Psoas muscle (tissue), 8 donors: ENCODE measurements around the gene UBXN1. TPM values are rescaled to one million over a fixed set of nuclear protein-coding genes. Genes with fewer than 3 reads are reported as not detected.
A peak's percentile ranks its signal among the peaks of the same experiment; 100 is the strongest.
"Not testable (repeated sequence)": the region's sequence is repeated elsewhere in the genome, so short reads cannot be mapped to it uniquely, and the experiment has no call there.

Experiments
- ATAC-seq, 4 donors: fragments of 200-7000 bp; cut with Tn5 transposase; one replicate each; pipeline ENCODE4 v1.9.1; 2020; ENCODE audit warnings: moderate library complexity in 3 of 4, mild to moderate bottlenecking in 2 of 4
- DNase-seq, 2 donors: peaks; one replicate each; pipeline ENCODE4 v3.0.0-alpha.2; 2020
- H3K27ac ChIP-seq: fragments of 200-600 bp; one replicate; pipeline ENCODE4 v1.8.0; 2022
- H3K27me3 ChIP-seq, 3 donors: fragments of 200-600 bp in 1 of 3; one replicate each; pipeline versions ENCODE4 v1.6.1 to v1.8.0; 2013 to 2022; ENCODE audit warnings: low read length in 2 of 3, mild to moderate bottlenecking in 2 of 3, moderate library complexity in 1 of 3; ENCODE audit not compliant: insufficient read depth in 3 of 3
- H3K36me3 ChIP-seq, 2 donors: fragments of 200-600 bp in 1 of 2; one replicate each; pipeline versions ENCODE4 v1.6.1 to v1.8.0; 2013 to 2022; ENCODE audit warnings: low read depth in 1 of 2, mild to moderate bottlenecking in 1 of 2, moderate library complexity in 1 of 2; ENCODE audit not compliant: insufficient read depth in 1 of 2
- H3K4me1 ChIP-seq: fragments of 200-600 bp; one replicate; pipeline ENCODE4 v1.8.0; 2022
- H3K4me3 ChIP-seq: fragments of 200-600 bp; one replicate; pipeline ENCODE4 v1.8.0; 2022; ENCODE audit warnings: mild to moderate bottlenecking
- H3K9me3 ChIP-seq: fragments of 200-600 bp; one replicate; pipeline ENCODE4 v1.8.0; 2022
- WGBS, 3 donors: extraction: QIAGEN DNeasy Blood & Tissue Kit; methylation state at CpG; one replicate each; pipeline versions ENCODE4 v1.1.6 to v1.1.7; 2013; 5-methylcytosine and 5-hydroxymethylcytosine counted together
- intact Hi-C, 2 donors: fragments of 100-400 bp; cut with DNase I; formaldehyde crosslinking; loops; one replicate each; pipeline versions ENCODE4 v1.11.0 to v1.14.2; 2022
- polyA plus RNA-seq, 3 donors: library from polyadenylated mRNA; stranded (reverse); fragments of 200-250 nt; gene quantifications; one replicate each; pipeline ENCODE4 v1.2.3, GENCODE V29; 2013
- total RNA-seq, 4 donors: library from RNA; stranded (reverse); fragmentation: NEBNext Ultra II Directional in 2 of 4; extraction: Animal tissue kit (Norgen Biotek cat#: 25700) in 2 of 4; gene quantifications; one replicate each; pipeline versions ENCODE4 v1.2.1 to v1.2.4, GENCODE V29; 2021 to 2023
- TF ChIP-seq, protein P1 (sequence below): fragments of 200-600 bp; IDR thresholded peaks from one replicate; pipeline ENCODE4 v1.8.0; 2022; ENCODE audit warnings: antibody characterized with exemption
- donor health status: healthy with polysubstance abuse.
- donor health status: DM: no; HTN: no; CAD: no; lungs with moderate emphysema.
- donor health status: Bipolar disorder and iron deficiency.
- donor health status: healthy.
- donor health status: DM: yes; HTN: yes; CAD: no.
- donor health status: DM: no; HTN: no; CAD: no.
- donor health status: DM: no; HTN: no; CAD: no.
- donor health status: DM: yes; HTN: yes; CAD: no.

UBXN1 gene
- total and polyA plus RNA-seq, 7 donors, result 102 to 376 (median 204) TPM

DNA sequence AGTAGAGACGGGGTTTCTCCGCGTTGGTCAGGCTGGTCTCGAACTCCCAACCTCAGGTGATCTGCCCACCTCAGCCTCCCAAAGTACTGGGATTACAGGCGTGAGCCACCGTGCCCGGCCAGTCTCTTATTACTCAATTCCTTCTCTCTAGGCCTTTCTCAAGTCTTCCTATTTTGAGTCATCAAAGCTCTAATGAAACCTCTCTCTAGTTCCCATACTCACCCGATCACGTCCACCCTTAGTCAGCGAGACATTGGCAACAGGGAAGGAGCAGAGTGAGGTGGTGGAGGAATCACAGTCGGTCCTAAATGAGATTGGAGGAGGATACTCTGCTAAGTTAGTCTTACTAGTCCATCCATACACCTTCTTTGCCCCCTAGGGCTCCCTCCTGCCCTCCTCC is 23.4 kb upstream of the UBXN1 start:
- Histone ChIP-seq H3K4me1 (peaks cover 22% of the 10 kb centered on the region), H3K4me3 (no peak overlapping the region), H3K27ac (no peak overlapping the region), H3K9me3 (no peaks in the 10 kb centered on the region), H3K27me3 (no peaks in the 10 kb centered on the region), H3K36me3 (peaks cover 0 to 32% of the 10 kb centered on the region in 2 donors)
- WGBS, 3 donors, result 91 to 94% (median 94%) methylated on average over 8 to 11 of the region's 11 CpGs
- ATAC-seq (no peak), DNase-seq (no peak)
- TF ChIP-seq, protein P1, sequence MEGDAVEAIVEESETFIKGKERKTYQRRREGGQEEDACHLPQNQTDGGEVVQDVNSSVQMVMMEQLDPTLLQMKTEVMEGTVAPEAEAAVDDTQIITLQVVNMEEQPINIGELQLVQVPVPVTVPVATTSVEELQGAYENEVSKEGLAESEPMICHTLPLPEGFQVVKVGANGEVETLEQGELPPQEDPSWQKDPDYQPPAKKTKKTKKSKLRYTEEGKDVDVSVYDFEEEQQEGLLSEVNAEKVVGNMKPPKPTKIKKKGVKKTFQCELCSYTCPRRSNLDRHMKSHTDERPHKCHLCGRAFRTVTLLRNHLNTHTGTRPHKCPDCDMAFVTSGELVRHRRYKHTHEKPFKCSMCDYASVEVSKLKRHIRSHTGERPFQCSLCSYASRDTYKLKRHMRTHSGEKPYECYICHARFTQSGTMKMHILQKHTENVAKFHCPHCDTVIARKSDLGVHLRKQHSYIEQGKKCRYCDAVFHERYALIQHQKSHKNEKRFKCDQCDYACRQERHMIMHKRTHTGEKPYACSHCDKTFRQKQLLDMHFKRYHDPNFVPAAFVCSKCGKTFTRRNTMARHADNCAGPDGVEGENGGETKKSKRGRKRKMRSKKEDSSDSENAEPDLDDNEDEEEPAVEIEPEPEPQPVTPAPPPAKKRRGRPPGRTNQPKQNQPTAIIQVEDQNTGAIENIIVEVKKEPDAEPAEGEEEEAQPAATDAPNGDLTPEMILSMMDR, result no peak
- intact Hi-C loops, result no loop called here

DNA sequence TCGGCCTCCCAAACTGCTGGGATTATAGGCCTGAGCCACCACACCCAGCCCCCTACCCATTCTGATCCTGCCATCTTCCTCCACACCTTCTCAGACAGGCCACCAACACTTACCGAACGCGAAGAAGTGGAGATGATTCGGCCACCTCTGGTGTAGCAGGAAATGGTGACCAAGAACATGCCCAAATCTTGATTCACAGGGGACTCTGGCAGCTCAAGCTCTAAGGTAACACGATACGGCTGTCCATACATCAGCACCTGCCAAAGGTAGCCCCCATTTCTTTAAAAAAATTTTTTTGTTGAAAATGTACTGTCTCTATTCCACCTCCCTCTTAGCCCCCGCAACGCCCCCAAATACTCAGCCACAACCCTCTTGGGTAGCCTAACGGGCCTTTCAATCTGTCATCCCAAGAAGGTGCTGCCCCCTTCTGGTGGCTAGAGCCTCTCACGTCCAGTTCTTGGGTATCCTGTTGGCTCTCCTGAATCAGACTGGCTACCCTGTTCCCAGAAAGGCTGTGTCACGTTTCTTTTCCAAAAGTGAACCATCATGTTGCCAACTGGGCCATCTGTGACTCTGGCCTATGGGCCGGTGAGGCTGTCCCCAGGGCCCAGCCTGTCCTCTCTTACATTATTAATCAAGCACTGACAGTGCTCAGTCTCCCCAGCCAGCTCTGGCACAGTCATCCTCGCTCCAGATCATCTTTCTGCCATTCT is 15.7 kb upstream of the UBXN1 start:
- Histone ChIP-seq H3K27ac (peak overlapping the region; percentile 79), H3K4me3 (no peak overlapping the region), H3K4me1 (peaks cover 10% of the 10 kb centered on the region), H3K9me3 (no peaks in the 10 kb centered on the region), H3K27me3 (no peaks in the 10 kb centered on the region), H3K36me3 (peaks cover 0 to 45% of the 10 kb centered on the region in 2 donors)
- intact Hi-C loops, result loop anchor here (2.0 to 10.0 kb wide), 4 partner anchors 14 to 300 kb away; partner anchors contain the start of gene TUT1 (in 1 of the 2)
- DNase-seq (peak; percentile 86 to 93), ATAC-seq (peak; percentile 95 to 97 (median 96))
- 28 to 35% (median 30%) methylated on average over 14 of the region's 14 CpGs for WGBS, 3 donors
- TF ChIP-seq, protein P1, result peak; percentile 87

DNA sequence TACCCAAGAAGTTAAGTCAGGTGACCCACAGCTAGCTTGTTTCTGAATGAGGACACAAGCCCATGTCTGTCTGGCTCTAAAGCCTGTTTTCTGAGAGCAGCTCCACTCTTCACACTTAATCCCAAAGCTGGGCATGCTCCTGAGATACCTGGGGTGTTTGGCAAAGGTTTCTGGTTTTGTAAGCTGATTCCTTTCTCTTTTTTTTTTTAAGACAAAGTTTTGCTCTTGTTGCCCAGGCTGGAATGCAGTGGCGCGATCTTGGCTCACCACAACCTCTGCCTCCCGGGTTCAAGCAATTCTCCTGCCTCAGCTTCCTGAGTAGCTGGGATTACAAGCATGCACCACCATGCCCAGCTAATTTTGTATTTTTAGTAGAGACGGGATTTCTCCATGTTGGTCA is 14.8 kb upstream of the UBXN1 start:
- Histone ChIP-seq H3K27ac (peak overlapping the region; percentile 79), H3K4me1 (peaks cover 10% of the 10 kb centered on the region), H3K36me3 (peaks cover 0 to 45% of the 10 kb centered on the region in 2 donors)
- 72 to 95% (median 81%) methylated on average over 3 to 4 of the region's 4 CpGs for WGBS, 3 donors
- not testable (repeated sequence) for H3K4me3 ChIP-seq, DNase-seq, H3K27me3 ChIP-seq, H3K9me3 ChIP-seq, ATAC-seq
- intact Hi-C loops, result loop anchor here (2.0 to 10.0 kb wide), 4 partner anchors 13 to 299 kb away; partner anchors contain the start of gene TUT1 (in 1 of the 2)

DNA sequence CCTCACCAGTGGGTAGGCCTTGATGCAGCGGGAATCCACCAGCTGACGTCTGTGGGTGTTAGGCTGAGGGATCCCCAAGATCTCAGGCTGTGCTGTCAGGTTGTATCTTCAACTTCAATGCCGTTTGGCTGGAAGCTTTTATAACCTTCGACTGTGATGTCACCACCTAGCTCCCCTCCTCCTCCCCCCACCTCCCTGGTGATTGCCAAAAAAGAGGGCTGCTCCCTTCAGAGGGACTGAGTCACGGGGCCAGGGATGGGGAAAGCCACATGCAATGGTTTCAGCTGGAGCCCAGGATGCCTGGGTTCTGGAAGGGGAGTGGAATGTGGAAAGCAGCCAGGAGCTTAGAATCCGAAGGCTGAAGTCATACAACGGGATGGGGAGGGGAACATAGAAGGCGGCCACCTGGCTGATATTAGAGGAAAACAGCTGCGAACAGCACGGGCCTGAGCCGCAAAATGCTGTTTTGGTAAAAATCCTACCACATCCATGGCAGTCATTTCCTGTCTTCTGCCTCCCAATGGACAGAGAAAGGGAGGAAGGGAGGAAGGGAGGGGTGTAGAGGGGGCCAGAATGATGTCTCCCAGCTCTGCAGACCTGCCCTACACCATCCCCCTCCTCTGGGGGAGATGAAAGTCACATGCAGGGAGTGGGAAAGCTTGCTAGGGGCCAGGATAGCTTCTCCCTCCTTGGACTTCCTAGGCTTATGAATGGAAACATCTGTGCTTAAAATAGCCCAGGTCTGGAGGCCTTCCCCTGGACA is 10.7 kb upstream of the UBXN1 start, which contains the start of gene LRRN4CL:
TSS of gene LRRN4CL (minus strand) at position 110 of the 763 bp plus-strand sequence. CDS start 1,022 bp downstream, outside the sequence.
- 21 to 32% (median 30%) methylated on average over 11 of the region's 11 CpGs for WGBS, 3 donors
- H3K27ac ChIP-seq, result peak within 1 kb of the TSS; percentile 53
- peak within 1 kb of the TSS; percentile 43 for H3K4me3 ChIP-seq

More for the DNA sequence above, 10.7 kb upstream of the UBXN1 start, which contains the start of gene LRRN4CL:
- ATAC-seq (peak; percentile 64 to 80 (median 78)), DNase-seq (peak; percentile 90 to 92)
- H3K36me3 ChIP-seq, result peaks cover 0 to 41% of the 10 kb centered on the region in 2 donors
- TF ChIP-seq, protein P1, result no peak
- H3K27me3 ChIP-seq, result no peaks in the 10 kb centered on the region
- H3K9me3 ChIP-seq, result no peaks in the 10 kb centered on the region
- intact Hi-C loops, result loop anchor here (5.0 to 10.0 kb wide), 3 partner anchors 97 to 295 kb away; partner anchors contain the start of gene TUT1 (in 1 of the 2)
- H3K4me1 ChIP-seq, result peaks cover 5% of the 10 kb centered on the region
